ENCODE data around the gene TPSG1.
A peak's percentile ranks its signal among the peaks of the same experiment; 100 is the strongest.
"Not testable (repeated sequence)": the region's sequence is repeated elsewhere in the genome, so short reads cannot be mapped to it uniquely, and the experiment has no call there.

The TPSG1 gene

GRCh38 chr16:1193825-1194581 is 31.1 kb downstream of the TPSG1 start:
- no peak for DNase-seq

GRCh38 chr16:1193143-1193824 is 31.8 kb downstream of the TPSG1 start:
- DNase-seq = no peak

- no peak for DNase-seq
Measured at GRCh38 chr16:1192384-1193073, 32.5 kb downstream of the TPSG1 start.

- not testable (repeated sequence) for DNase-seq
Measured at GRCh38 chr16:1190789-1191188, 34.3 kb downstream of the TPSG1 start.

GRCh38 chr16:1189455-1189854 is 35.6 kb downstream of the TPSG1 start:
- DNase-seq = no peak

- DNase-seq = no peak
Measured at GRCh38 chr16:1188432-1189189, 36.5 kb downstream of the TPSG1 start.

GRCh38 chr16:1185460-1186207 is 39.4 kb downstream of the TPSG1 start:
- DNase-seq = not testable (repeated sequence)

GRCh38 chr16:1184980-1185379 is 40.1 kb downstream of the TPSG1 start:
- DNase-seq = no peak

GRCh38 chr16:1184156-1184868 is 40.8 kb downstream of the TPSG1 start:
- DNase-seq = peak; percentile 26

GRCh38 chr16:1182950-1183907 is 41.8 kb downstream of the TPSG1 start:
- DNase-seq = no peak

- DNase-seq = no peak
Measured at GRCh38 chr16:1182316-1182671, 42.8 kb downstream of the TPSG1 start.

- no peak for DNase-seq
Measured at GRCh38 chr16:1181404-1182315, 43.4 kb downstream of the TPSG1 start.

GRCh38 chr16:1180549-1181403 is 44.3 kb downstream of the TPSG1 start:
- no peak for DNase-seq

GRCh38 chr16:1178295-1178910 is 46.7 kb downstream of the TPSG1 start:
- no peak for DNase-seq

- DNase-seq = no peak
Measured at GRCh38 chr16:1177750-1178149, 47.3 kb downstream of the TPSG1 start.

- no peak for DNase-seq
Measured at GRCh38 chr16:1177053-1177452, 48.0 kb downstream of the TPSG1 start.

GRCh38 chr16:1176280-1176897 is 48.7 kb downstream of the TPSG1 start:
- no peak for DNase-seq
